Head of caudate nucleus (tissue), 42 donors: ENCODE results near the gene C1QTNF1.

Experiments
- DNase-seq, 42 donors: peaks; one replicate each; pipeline versions ENCODE4 v3.0.0 to v3.0.0-alpha.2; 2020 to 2021; ENCODE audit warnings: mixed read lengths in 7 of 42
- intact Hi-C: fragments of 100-400 bp; cut with DNase I; formaldehyde crosslinking; loops from one replicate; pipeline ENCODE4 v1.15.0; 2022

C1QTNF1 gene

GRCh38 chr17:78991017-78991738, 32.8 kb upstream of the C1QTNF1 start:
- intact Hi-C loops, result no loop called here
- DNase-seq, result peak in 7 of 42 donors; percentile 6 to 27 (median 15)

GRCh38 chr17:78991906-78992532, 31.9 kb upstream of the C1QTNF1 start:
- intact Hi-C loops, result no loop called here
- DNase-seq, result peak in 9 of 42 donors; percentile 1 to 21 (median 10)

- DNase-seq, result peak in 9 of 42 donors; percentile 2 to 27 (median 9)
- intact Hi-C loops, result no loop called here
These were observed 31.3 kb upstream of the C1QTNF1 start for GRCh38 chr17:78992542-78993212.

GRCh38 chr17:78993241-78993956, 30.6 kb upstream of the C1QTNF1 start:
- intact Hi-C loops, result no loop called here
- DNase-seq, result peak in 39 of 42 donors; percentile 40 to 90 (median 72)

- DNase-seq, result peak in 7 of 42 donors; percentile 2 to 39 (median 12)
- intact Hi-C loops, result no loop called here
These were observed 29.8 kb upstream of the C1QTNF1 start for GRCh38 chr17:78993981-78994671.

GRCh38 chr17:78995022-78995760, 28.8 kb upstream of the C1QTNF1 start:
- intact Hi-C loops, result no loop called here
- DNase-seq, result peak in 7 of 42 donors; percentile 3 to 40 (median 11)

GRCh38 chr17:78995761-78996451, 28.1 kb upstream of the C1QTNF1 start:
- peak in 11 of 42 donors; percentile 3 to 65 (median 31) for DNase-seq
- intact Hi-C loops, result no loop called here

GRCh38 chr17:78996781-78997201, 27.2 kb upstream of the C1QTNF1 start:
- peak in 2 of 42 donors; percentile 10 to 38 for DNase-seq
- intact Hi-C loops, result no loop called here

GRCh38 chr17:78997231-78997741, 26.7 kb upstream of the C1QTNF1 start:
- intact Hi-C loops, result no loop called here
- peak in 12 of 42 donors; percentile 8 to 60 (median 42) for DNase-seq

- DNase-seq, result peak in 2 of 42 donors; percentile 5 to 9
- intact Hi-C loops, result no loop called here
These were observed 26.1 kb upstream of the C1QTNF1 start for GRCh38 chr17:78997881-78998280.

- intact Hi-C loops, result no loop called here
- peak in 12 of 42 donors; percentile 18 to 62 (median 36) for DNase-seq
These were observed 25.5 kb upstream of the C1QTNF1 start for GRCh38 chr17:78998311-78999055.

- intact Hi-C loops, result no loop called here
- DNase-seq, result peak in 2 of 42 donors; percentile 3 to 18
These were observed 24.8 kb upstream of the C1QTNF1 start for GRCh38 chr17:78999056-78999768.

- DNase-seq, result peak in 2 of 42 donors; percentile 3 to 7
These were observed 24.0 kb upstream of the C1QTNF1 start for GRCh38 chr17:78999947-79000395.

GRCh38 chr17:79000396-79001189, 23.4 kb upstream of the C1QTNF1 start:
- intact Hi-C loops, result no loop called here
- DNase-seq, result peak in 6 of 42 donors; percentile 2 to 31 (median 16)

More at GRCh38 chr17:78999947-79000395, 24.0 kb upstream of the C1QTNF1 start:
- intact Hi-C loops, result no loop called here
